ENCODE results near the gene RNF8. TPM values are rescaled to one million over a fixed set of nuclear protein-coding genes. Genes with fewer than 3 reads are reported as not detected.
A peak's percentile ranks its signal among the peaks of the same experiment; 100 is the strongest.

The RNF8 gene
- polyA plus RNA-seq, 3 donors, result 4.2 to 4.9 (median 4.7) TPM

- no peak for TF ChIP-seq CTCF (IDR thresholded peaks at IDR 0.05)
- Mint-ChIP-seq H3K27ac (no peak overlapping the region), H3K4me3 (no peak overlapping the region), H3K9me3 (peaks cover 0 to 2% (median 0%) of the 10 kb centered on the region in 7 donors), H3K4me1 (no peaks in the 10 kb centered on the region), H3K27me3 (ENCODE audit: low read depth in 3 of 3) (no peaks in the 10 kb centered on the region), H3K36me3 (peaks cover 36 to 49% of the 10 kb centered on the region in 2 donors)
- Histone ChIP-seq H3K4me2 (replicated peaks; ENCODE audit: extremely low read depth, low read length, poor library complexity, severe bottlenecking) (no peak overlapping the region), H3K4me1 (ENCODE audit: control insufficient read depth in 1 of 2, insufficient read depth in 2 of 2, low read length in 2 of 2) (no peaks in the 10 kb centered on the region), H4K20me1 (ENCODE audit: insufficient read depth, low read length) (no peaks in the 10 kb centered on the region), H3K79me2 (ENCODE audit: insufficient read depth, low read length) (no peaks in the 10 kb centered on the region), H3K36me3 (replicated peaks in 1 of 2; ENCODE audit: control insufficient read depth in 1 of 2, insufficient read depth in 2 of 2, low read length in 2 of 2) (peaks cover 16 to 41% of the 10 kb centered on the region in 2 donors), H3K4me3 (replicated peaks in 1 of 3; ENCODE audit: low read depth in 2 of 3, low read length in 3 of 3) (no peak overlapping the region), H3K27me3 (ENCODE audit: control insufficient read depth in 2 of 2, insufficient read depth in 2 of 2, low read length in 2 of 2) (no peaks in the 10 kb centered on the region), H3K27ac (ENCODE audit: low read depth in 1 of 2, low read length in 2 of 2) (no peak overlapping the region), H3K9me3 (replicated peaks in 1 of 2; ENCODE audit: control insufficient read depth in 1 of 2, insufficient read depth in 1 of 2, low read length in 2 of 2) (no peaks in the 10 kb centered on the region), H2AFZ (ENCODE audit: insufficient read depth, low read depth, low read length, poor library complexity, severe bottlenecking) (no peak overlapping the region), H3K9ac (ENCODE audit: insufficient read depth, low read length, poor library complexity, severe bottlenecking) (no peak overlapping the region)
- intact Hi-C loops (cut with micrococcal nuclease), result no loop called here
- 95% methylated on average over 8 of the region's 13 CpGs for WGBS (ENCODE audit: insufficient coverage)
- DNase-seq, result no peak
Measured at GRCh38 chr6:37331047-37331446, 22.7 kb upstream of the RNF8 start.

GRCh38 chr6:37332894-37333293 lies 20.9 kb upstream of the RNF8 start:
- Histone ChIP-seq H3K9me3 (replicated peaks in 1 of 2; ENCODE audit: control insufficient read depth in 1 of 2, insufficient read depth in 1 of 2, low read length in 2 of 2) (no peaks in the 10 kb centered on the region), H2AFZ (ENCODE audit: insufficient read depth, low read depth, low read length, poor library complexity, severe bottlenecking) (no peak overlapping the region), H4K20me1 (ENCODE audit: insufficient read depth, low read length) (no peaks in the 10 kb centered on the region), H3K36me3 (replicated peaks in 1 of 2; ENCODE audit: control insufficient read depth in 1 of 2, insufficient read depth in 2 of 2, low read length in 2 of 2) (peaks cover 16 to 41% of the 10 kb centered on the region in 2 donors), H3K79me2 (ENCODE audit: insufficient read depth, low read length) (no peaks in the 10 kb centered on the region), H3K4me3 (replicated peaks in 1 of 3; ENCODE audit: low read depth in 2 of 3, low read length in 3 of 3) (no peak overlapping the region), H3K27ac (ENCODE audit: low read depth in 1 of 2, low read length in 2 of 2) (no peak overlapping the region), H3K4me2 (replicated peaks; ENCODE audit: extremely low read depth, low read length, poor library complexity, severe bottlenecking) (no peak overlapping the region), H3K27me3 (ENCODE audit: control insufficient read depth in 2 of 2, insufficient read depth in 2 of 2, low read length in 2 of 2) (no peaks in the 10 kb centered on the region), H3K9ac (ENCODE audit: insufficient read depth, low read length, poor library complexity, severe bottlenecking) (no peak overlapping the region), H3K4me1 (ENCODE audit: control insufficient read depth in 1 of 2, insufficient read depth in 2 of 2, low read length in 2 of 2) (no peaks in the 10 kb centered on the region)
- no peak for DNase-seq
- TF ChIP-seq CTCF (IDR thresholded peaks at IDR 0.05), result no peak
- Mint-ChIP-seq H3K27me3 (ENCODE audit: low read depth in 3 of 3) (no peaks in the 10 kb centered on the region), H3K4me1 (no peaks in the 10 kb centered on the region), H3K36me3 (peaks cover 31 to 43% of the 10 kb centered on the region in 2 donors), H3K4me3 (no peak overlapping the region), H3K9me3 (peaks cover 0 to 2% (median 0%) of the 10 kb centered on the region in 7 donors), H3K27ac (peak overlapping the region in 1 of 7 donors; percentile 65)
- WGBS (ENCODE audit: insufficient coverage), result no CpG with 5 or more reads among the region's 1 CpG
- intact Hi-C loops (cut with micrococcal nuclease), result no loop called here

Data from CD14-positive monocyte (primary cell).